Left ventricle myocardium inferior (tissue), 1 donor: Measurements from ENCODE around the gene DUT. TPM values are rescaled to one million over a fixed set of nuclear protein-coding genes. Genes with fewer than 3 reads are reported as not detected.

Experiments
- DNase-seq: peaks from one replicate; pipeline ENCODE4 v3.0.0-alpha.2; 2020
- H3K27ac ChIP-seq: fragments of 200-600 bp; replicated peaks from 2 replicates; pipeline ENCODE4 v1.8.0; 2021
- H3K27me3 ChIP-seq: fragments of 200-600 bp; 2 replicates; pipeline ENCODE4 v1.8.0; 2021; ENCODE audit warnings: low read depth
- H3K36me3 ChIP-seq: fragments of 200-600 bp; 2 replicates; pipeline ENCODE4 v1.8.0; 2021
- H3K4me1 ChIP-seq: fragments of 200-600 bp; 2 replicates; pipeline ENCODE4 v1.8.0; 2021
- H3K4me3 ChIP-seq: fragments of 200-600 bp; 2 replicates; pipeline ENCODE4 v1.8.0; 2021; ENCODE audit warnings: mild to moderate bottlenecking, moderate library complexity
- H3K9me3 ChIP-seq: fragments of 200-600 bp; replicated peaks from 2 replicates; pipeline ENCODE4 v1.8.0; 2021
- CTCF ChIP-seq: fragments of 200-600 bp; IDR thresholded peaks from 2 replicates; pipeline ENCODE4 v1.8.0; 2021; ENCODE audit warnings: antibody characterized with exemption, mild to moderate bottlenecking, borderline replicate concordance
- intact Hi-C: fragments of 100-400 bp; cut with micrococcal nuclease; formaldehyde crosslinking; loops from one replicate; pipeline ENCODE4 v1.11.0; 2022
- total RNA-seq: library from RNA; stranded (reverse); fragmentation: NEBNext Ultra II Directional; extraction: Animal tissue kit (Norgen Biotek cat#: 25700); gene quantifications from one replicate; pipeline ENCODE4 v1.2.1, GENCODE V29; 2021
- donor health status: DM: no; HTN: yes; CAD: no; lungs with severe emphysema.

Gene DUT
- total RNA-seq, 1 donor from 2014 or later, result 78.5 TPM

- no peaks in the 10 kb centered on the region for H3K4me1 ChIP-seq
- no peak overlapping the region for H3K27ac ChIP-seq
- no peak overlapping the region for H3K4me3 ChIP-seq
- peaks cover 23% of the 10 kb centered on the region for H3K27me3 ChIP-seq
- intact Hi-C loops, result no loop called here
- no peaks in the 10 kb centered on the region for H3K9me3 ChIP-seq
- TF ChIP-seq CTCF, result no peak
- H3K36me3 ChIP-seq, result no peaks in the 10 kb centered on the region
- DNase-seq, result no peak
Observed at GRCh38 chr15:48375767-48376166, 44.5 kb downstream of the DUT start.

GRCh38 chr15:48380198-48380597 is 49.0 kb downstream of the DUT start:
- Histone ChIP-seq H3K27ac (no peak overlapping the region), H3K4me1 (no peaks in the 10 kb centered on the region), H3K36me3 (no peaks in the 10 kb centered on the region), H3K9me3 (no peaks in the 10 kb centered on the region), H3K27me3 (peaks cover 6% of the 10 kb centered on the region), H3K4me3 (no peak overlapping the region)
- TF ChIP-seq CTCF, result no peak
- intact Hi-C loops, result no loop called here
- DNase-seq, result no peak

DNA sequence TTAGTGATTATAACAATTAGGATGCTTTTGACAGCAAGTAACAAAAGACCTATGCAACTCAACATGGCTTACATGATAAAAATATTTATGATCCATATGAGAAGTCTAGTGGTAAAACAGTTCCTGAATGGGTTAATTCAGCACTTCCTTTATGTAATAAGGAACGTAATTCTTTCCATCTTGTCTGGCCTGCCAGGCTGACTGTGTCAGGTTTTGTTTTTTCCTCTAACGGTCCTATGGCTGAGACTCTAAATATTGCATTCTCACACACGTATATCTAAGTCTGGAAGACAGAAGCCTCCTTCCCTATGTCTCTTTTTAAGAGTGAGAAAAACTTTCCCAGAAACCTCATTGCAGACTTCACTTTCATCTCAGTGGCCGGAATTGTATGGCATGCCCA is 50.6 kb downstream of the DUT start:
- Histone ChIP-seq H3K36me3 (no peaks in the 10 kb centered on the region), H3K27me3 (no peaks in the 10 kb centered on the region), H3K4me3 (no peak overlapping the region), H3K9me3 (no peaks in the 10 kb centered on the region), H3K27ac (no peak overlapping the region), H3K4me1 (no peaks in the 10 kb centered on the region)
- intact Hi-C loops, result no loop called here
- TF ChIP-seq CTCF, result no peak
- no peak for DNase-seq

DNA sequence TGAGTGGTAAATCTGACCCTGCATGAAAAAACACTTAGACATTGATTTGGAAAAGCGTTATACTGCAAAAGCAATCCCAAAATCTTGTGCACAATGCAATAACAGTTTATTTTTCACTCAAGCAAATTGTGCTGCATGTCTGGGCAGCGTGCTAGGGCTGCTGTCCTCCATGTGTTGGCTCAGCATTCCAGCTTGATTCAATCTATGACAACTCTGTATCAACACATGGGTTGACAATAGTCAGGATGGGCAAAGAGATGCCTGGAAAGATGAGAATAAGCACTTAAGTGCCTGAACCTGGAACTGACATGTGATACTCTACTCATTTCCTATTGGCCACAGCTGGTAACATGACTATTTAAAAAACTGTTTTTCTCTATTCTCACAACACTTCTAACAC is 51.8 kb downstream of the DUT start:
- no peaks in the 10 kb centered on the region for H3K27me3 ChIP-seq
- peaks cover 2% of the 10 kb centered on the region for H3K4me1 ChIP-seq
- intact Hi-C loops, result no loop called here
- no peak overlapping the region for H3K4me3 ChIP-seq
- no peak overlapping the region for H3K27ac ChIP-seq
- no peak for DNase-seq
- H3K9me3 ChIP-seq, result no peaks in the 10 kb centered on the region
- H3K36me3 ChIP-seq, result no peaks in the 10 kb centered on the region
- no peak for TF ChIP-seq CTCF

GRCh38 chr15:48384616-48385015 is 53.4 kb downstream of the DUT start:
- no peak for DNase-seq
- Histone ChIP-seq H3K27ac (no peak overlapping the region), H3K4me3 (no peak overlapping the region), H3K4me1 (peaks cover 13% of the 10 kb centered on the region), H3K36me3 (no peaks in the 10 kb centered on the region), H3K27me3 (no peaks in the 10 kb centered on the region), H3K9me3 (no peaks in the 10 kb centered on the region)
- no peak for TF ChIP-seq CTCF
- intact Hi-C loops, result no loop called here
